Measurements from ENCODE around the gene FOXN3.

Gene FOXN3

GRCh38 chr14:89342049-89342448 is 75.0 kb downstream of the FOXN3 start:
- peaks cover 4 to 27% (median 21%) of the 10 kb centered on the region in 4 experiments for H3K4me1 ChIP-seq (ENCODE audit: control extremely low read depth in 1 of 4, control insufficient read depth in 4 of 4, insufficient read depth in 4 of 4, low read length in 3 of 4)
- POLR2A ChIA-PET = no interaction called here
- H3K27me3 ChIP-seq (replicated peaks in 2 of 5; ENCODE audit: control insufficient read depth in 4 of 5, insufficient read depth in 5 of 5, low read length in 4 of 5) = no peaks in the 10 kb centered on the region
- H3K4me3 ChIP-seq (ENCODE audit: control insufficient read depth in 1 of 7, extremely low read depth in 1 of 7, insufficient read depth in 4 of 7, low read depth in 2 of 7, low read length in 6 of 7) = no peak overlapping the region
- H3K9me3 ChIP-seq (ENCODE audit: control extremely low read depth in 1 of 5, control insufficient read depth in 4 of 5, insufficient read depth in 2 of 5, low read depth in 1 of 5, low read length in 4 of 5) = peaks cover 0 to under 1% (median 0%) of the 10 kb centered on the region in 5 experiments
- CTCF ChIA-PET = interaction anchor here (1.0 to 1.8 kb wide), 3 partner anchors 12 to 39 kb away, joined by 4 to 5 read pairs (median 4); no protein-coding TSS in a partner anchor
- no peak for DNase-seq
- H3K36me3 ChIP-seq (ENCODE audit: control insufficient read depth in 4 of 4, insufficient read depth in 4 of 4, low read length in 3 of 4) = peaks cover under 1 to 14% (median 9%) of the 10 kb centered on the region in 4 experiments
- H3K27ac ChIP-seq (ENCODE audit: insufficient read depth in 1 of 2, low read depth in 1 of 2, low read length in 2 of 2, poor library complexity in 1 of 2, severe bottlenecking in 2 of 2) = no peak overlapping the region
- 100% methylated on average over 1 of the region's 5 CpGs for WGBS (ENCODE audit: insufficient coverage)

- Histone ChIP-seq H3K9me3 (ENCODE audit: control extremely low read depth in 1 of 5, control insufficient read depth in 4 of 5, insufficient read depth in 2 of 5, low read depth in 1 of 5, low read length in 4 of 5) (no peaks in the 10 kb centered on the region), H3K27ac (ENCODE audit: insufficient read depth in 1 of 2, low read depth in 1 of 2, low read length in 2 of 2, poor library complexity in 1 of 2, severe bottlenecking in 2 of 2) (peak overlapping the region in 1 of 2 experiments; percentile 44), H3K4me3 (ENCODE audit: control insufficient read depth in 1 of 7, extremely low read depth in 1 of 7, insufficient read depth in 4 of 7, low read depth in 2 of 7, low read length in 6 of 7) (peak overlapping the region in 2 of 7 experiments; percentile 18 to 25), H3K36me3 (ENCODE audit: control insufficient read depth in 4 of 4, insufficient read depth in 4 of 4, low read length in 3 of 4) (peaks cover 0 to 9% (median 1%) of the 10 kb centered on the region in 4 experiments), H3K4me1 (ENCODE audit: control extremely low read depth in 1 of 4, control insufficient read depth in 4 of 4, insufficient read depth in 4 of 4, low read length in 3 of 4) (peaks cover 4 to 32% (median 21%) of the 10 kb centered on the region in 4 experiments), H3K27me3 (replicated peaks in 2 of 5; ENCODE audit: control insufficient read depth in 4 of 5, insufficient read depth in 5 of 5, low read length in 4 of 5) (no peaks in the 10 kb centered on the region)
- ChIA-PET CTCF (interaction anchor here (1.0 to 1.7 kb wide), 8 partner anchors 11 to 86 kb away, joined by 3 to 5 read pairs (median 4); no protein-coding TSS in a partner anchor), POLR2A (interaction anchor here (0.6 kb wide), 1 partner anchor 8 kb away, joined by 3 read pairs; no protein-coding TSS in a partner anchor)
- DNase-seq = no peak
- 95% methylated on average over 10 of the region's 12 CpGs for WGBS (ENCODE audit: insufficient coverage)
Measured at GRCh38 chr14:89340200-89341181, 76.5 kb downstream of the FOXN3 start.

- no peaks in the 10 kb centered on the region for H3K27me3 ChIP-seq (replicated peaks in 2 of 5; ENCODE audit: control insufficient read depth in 4 of 5, insufficient read depth in 5 of 5, low read length in 4 of 5)
- peaks cover 4 to 32% (median 21%) of the 10 kb centered on the region in 4 experiments for H3K4me1 ChIP-seq (ENCODE audit: control extremely low read depth in 1 of 4, control insufficient read depth in 4 of 4, insufficient read depth in 4 of 4, low read length in 3 of 4)
- 91% methylated on average over 7 of the region's 9 CpGs for WGBS (ENCODE audit: insufficient coverage)
- CTCF ChIA-PET = interaction anchor here (1.0 to 1.7 kb wide), 6 partner anchors 13 to 85 kb away, joined by 3 to 5 read pairs (median 4); no protein-coding TSS in a partner anchor
- peak overlapping the region in 1 of 2 experiments; percentile 44 for H3K27ac ChIP-seq (ENCODE audit: insufficient read depth in 1 of 2, low read depth in 1 of 2, low read length in 2 of 2, poor library complexity in 1 of 2, severe bottlenecking in 2 of 2)
- H3K36me3 ChIP-seq (ENCODE audit: control insufficient read depth in 4 of 4, insufficient read depth in 4 of 4, low read length in 3 of 4) = peaks cover 0 to 6% (median under 1%) of the 10 kb centered on the region in 4 experiments
- no peak overlapping the region for H3K4me3 ChIP-seq (ENCODE audit: control insufficient read depth in 1 of 7, extremely low read depth in 1 of 7, insufficient read depth in 4 of 7, low read depth in 2 of 7, low read length in 6 of 7)
- DNase-seq = no peak
- H3K9me3 ChIP-seq (ENCODE audit: control extremely low read depth in 1 of 5, control insufficient read depth in 4 of 5, insufficient read depth in 2 of 5, low read depth in 1 of 5, low read length in 4 of 5) = no peaks in the 10 kb centered on the region
- POLR2A ChIA-PET = interaction anchor here (0.6 kb wide), 1 partner anchor 9 kb away, joined by 3 read pairs; no protein-coding TSS in a partner anchor
Measured at GRCh38 chr14:89339579-89339978, 77.5 kb downstream of the FOXN3 start.

- Histone ChIP-seq H3K4me3 (ENCODE audit: control insufficient read depth in 1 of 7, extremely low read depth in 1 of 7, insufficient read depth in 4 of 7, low read depth in 2 of 7, low read length in 6 of 7) (no peak overlapping the region), H3K4me1 (ENCODE audit: control extremely low read depth in 1 of 4, control insufficient read depth in 4 of 4, insufficient read depth in 4 of 4, low read length in 3 of 4) (peaks cover 4 to 32% (median 21%) of the 10 kb centered on the region in 4 experiments), H3K27me3 (replicated peaks in 2 of 5; ENCODE audit: control insufficient read depth in 4 of 5, insufficient read depth in 5 of 5, low read length in 4 of 5) (no peaks in the 10 kb centered on the region), H3K27ac (ENCODE audit: insufficient read depth in 1 of 2, low read depth in 1 of 2, low read length in 2 of 2, poor library complexity in 1 of 2, severe bottlenecking in 2 of 2) (no peak overlapping the region), H3K36me3 (ENCODE audit: control insufficient read depth in 4 of 4, insufficient read depth in 4 of 4, low read length in 3 of 4) (peaks cover 0 to 6% (median under 1%) of the 10 kb centered on the region in 4 experiments), H3K9me3 (ENCODE audit: control extremely low read depth in 1 of 5, control insufficient read depth in 4 of 5, insufficient read depth in 2 of 5, low read depth in 1 of 5, low read length in 4 of 5) (no peaks in the 10 kb centered on the region)
- ChIA-PET CTCF (interaction anchor here (0.9 to 1.7 kb wide), 6 partner anchors 12 to 75 kb away, joined by 3 to 5 read pairs (median 4); no protein-coding TSS in a partner anchor), POLR2A (no interaction called here)
- 91% methylated on average over 5 of the region's 9 CpGs for WGBS (ENCODE audit: insufficient coverage)
- DNase-seq = no peak
Measured at GRCh38 chr14:89339158-89339557, 77.9 kb downstream of the FOXN3 start.

- H3K4me3 ChIP-seq (ENCODE audit: control insufficient read depth in 1 of 7, extremely low read depth in 1 of 7, insufficient read depth in 4 of 7, low read depth in 2 of 7, low read length in 6 of 7) = no peak overlapping the region
- peaks cover 0 to 3% (median under 1%) of the 10 kb centered on the region in 4 experiments for H3K36me3 ChIP-seq (ENCODE audit: control insufficient read depth in 4 of 4, insufficient read depth in 4 of 4, low read length in 3 of 4)
- CTCF ChIA-PET = interaction anchor here (0.9 to 3.3 kb wide), 6 partner anchors 12 to 70 kb away, joined by 3 to 12 read pairs (median 4); no protein-coding TSS in a partner anchor
- H3K27ac ChIP-seq (ENCODE audit: insufficient read depth in 1 of 2, low read depth in 1 of 2, low read length in 2 of 2, poor library complexity in 1 of 2, severe bottlenecking in 2 of 2) = no peak overlapping the region
- H3K9me3 ChIP-seq (ENCODE audit: control extremely low read depth in 1 of 5, control insufficient read depth in 4 of 5, insufficient read depth in 2 of 5, low read depth in 1 of 5, low read length in 4 of 5) = no peaks in the 10 kb centered on the region
- H3K27me3 ChIP-seq (replicated peaks in 2 of 5; ENCODE audit: control insufficient read depth in 4 of 5, insufficient read depth in 5 of 5, low read length in 4 of 5) = no peaks in the 10 kb centered on the region
- DNase-seq = peak; percentile 43 to 49 (median 46)
- peaks cover 4 to 39% (median 19%) of the 10 kb centered on the region in 4 experiments for H3K4me1 ChIP-seq (ENCODE audit: control extremely low read depth in 1 of 4, control insufficient read depth in 4 of 4, insufficient read depth in 4 of 4, low read length in 3 of 4)
- 90% methylated on average over 3 of the region's 3 CpGs for WGBS (ENCODE audit: insufficient coverage)
- POLR2A ChIA-PET = no interaction called here
Measured at GRCh38 chr14:89336338-89336737, 80.7 kb downstream of the FOXN3 start.

- no peak overlapping the region for H3K4me3 ChIP-seq (ENCODE audit: control insufficient read depth in 1 of 7, extremely low read depth in 1 of 7, insufficient read depth in 4 of 7, low read depth in 2 of 7, low read length in 6 of 7)
- ChIA-PET CTCF (interaction anchor here (0.9 kb wide), 1 partner anchor 13 kb away, joined by 3 read pairs; no protein-coding TSS in a partner anchor), POLR2A (no interaction called here)
- DNase-seq = no peak
- H3K36me3 ChIP-seq (ENCODE audit: control insufficient read depth in 4 of 4, insufficient read depth in 4 of 4, low read length in 3 of 4) = peaks cover 0 to 13% (median 0%) of the 10 kb centered on the region in 4 experiments
- no peaks in the 10 kb centered on the region for H3K9me3 ChIP-seq (ENCODE audit: control extremely low read depth in 1 of 5, control insufficient read depth in 4 of 5, insufficient read depth in 2 of 5, low read depth in 1 of 5, low read length in 4 of 5)
- H3K27ac ChIP-seq (ENCODE audit: insufficient read depth in 1 of 2, low read depth in 1 of 2, low read length in 2 of 2, poor library complexity in 1 of 2, severe bottlenecking in 2 of 2) = no peak overlapping the region
- no peaks in the 10 kb centered on the region for H3K27me3 ChIP-seq (replicated peaks in 2 of 5; ENCODE audit: control insufficient read depth in 4 of 5, insufficient read depth in 5 of 5, low read length in 4 of 5)
- 86% methylated on average over 1 of the region's 3 CpGs for WGBS (ENCODE audit: insufficient coverage)
- peaks cover 0 to 13% (median 0%) of the 10 kb centered on the region in 4 experiments for H3K4me1 ChIP-seq (ENCODE audit: control extremely low read depth in 1 of 4, control insufficient read depth in 4 of 4, insufficient read depth in 4 of 4, low read length in 3 of 4)
Measured at GRCh38 chr14:89332031-89332430, 85.0 kb downstream of the FOXN3 start.

All from common myeloid progenitor, CD34-positive (primary cell).